ENCODE measurements around the gene GRAP.
"Not testable (repeated sequence)": the region's sequence is repeated elsewhere in the genome, so short reads cannot be mapped to it uniquely, and the experiment has no call there.

Gene GRAP

GRCh38 chr17:19041871-19042270 lies 4.9 kb downstream of the GRAP start:
- DNase-seq: not testable (repeated sequence)

- not testable (repeated sequence) for DNase-seq
These were observed 6.4 kb downstream of the GRAP start for GRCh38 chr17:19040350-19040749.

- not testable (repeated sequence) for DNase-seq
These were observed 8.0 kb downstream of the GRAP start for GRCh38 chr17:19038730-19039129.

- DNase-seq: not testable (repeated sequence)
These were observed 8.8 kb downstream of the GRAP start for GRCh38 chr17:19038007-19038406.

GRCh38 chr17:19037547-19037946 lies 9.2 kb downstream of the GRAP start:
- not testable (repeated sequence) for DNase-seq

- DNase-seq: not testable (repeated sequence)
These were observed 10.6 kb downstream of the GRAP start for GRCh38 chr17:19036186-19036585.

- not testable (repeated sequence) for DNase-seq
These were observed 14.3 kb downstream of the GRAP start for GRCh38 chr17:19032377-19032988.

GRCh38 chr17:19031729-19032128 lies 15.0 kb downstream of the GRAP start:
- not testable (repeated sequence) for DNase-seq

- DNase-seq: not testable (repeated sequence)
These were observed 15.8 kb downstream of the GRAP start for GRCh38 chr17:19030771-19031449.

GRCh38 chr17:19029740-19030139 lies 17.0 kb downstream of the GRAP start:
- not testable (repeated sequence) for DNase-seq

GRCh38 chr17:19028671-19029070 lies 18.1 kb downstream of the GRAP start:
- DNase-seq: not testable (repeated sequence)

GRCh38 chr17:19024101-19025078 lies 22.4 kb downstream of the GRAP start:
- no peak for DNase-seq

GRCh38 chr17:19023209-19023999 lies 23.4 kb downstream of the GRAP start:
- no peak for DNase-seq

- no peak for DNase-seq
These were observed 24.0 kb downstream of the GRAP start for GRCh38 chr17:19022747-19023146.

GRCh38 chr17:19022128-19022527 lies 24.6 kb downstream of the GRAP start:
- DNase-seq: no peak

- no peak for DNase-seq
These were observed 25.1 kb downstream of the GRAP start for GRCh38 chr17:19021622-19022083.

GRCh38 chr17:19021011-19021621 lies 25.6 kb downstream of the GRAP start:
- DNase-seq: not testable (repeated sequence)

GRCh38 chr17:19020016-19020415 lies 26.7 kb downstream of the GRAP start:
- no peak for DNase-seq

GRCh38 chr17:19019041-19019941 lies 27.5 kb downstream of the GRAP start:
- no peak for DNase-seq

GRCh38 chr17:19018600-19018950 lies 28.2 kb downstream of the GRAP start:
- DNase-seq: no peak

Data from SHP77 treated with DMSO at 0.1 percent for 48 hours (cell line).